ENCODE measurements around the gene NRIP1.

NRIP1 gene

GRCh38 chr21:15006594-15007230 is 58.1 kb downstream of the NRIP1 start:
- DNase-seq (ENCODE audit: low read depth): no peak

GRCh38 chr21:15005391-15005790 is 59.4 kb downstream of the NRIP1 start:
- no peak for DNase-seq (ENCODE audit: low read depth)

- DNase-seq (ENCODE audit: low read depth): no peak
Observed at GRCh38 chr21:15004721-15005370, 60.0 kb downstream of the NRIP1 start.

GRCh38 chr21:15003463-15004135 is 61.2 kb downstream of the NRIP1 start:
- DNase-seq (ENCODE audit: low read depth): no peak

GRCh38 chr21:15001857-15002606 is 62.8 kb downstream of the NRIP1 start:
- no peak for DNase-seq (ENCODE audit: low read depth)

GRCh38 chr21:15001113-15001512 is 63.7 kb downstream of the NRIP1 start:
- DNase-seq (ENCODE audit: low read depth): no peak

GRCh38 chr21:15000081-15000480 is 64.7 kb downstream of the NRIP1 start:
- DNase-seq (ENCODE audit: low read depth): peak; percentile 30

- no peak for DNase-seq (ENCODE audit: low read depth)
Observed at GRCh38 chr21:14998784-14999183, 66.0 kb downstream of the NRIP1 start.

- no peak for DNase-seq (ENCODE audit: low read depth)
Observed at GRCh38 chr21:14998336-14998735, 66.5 kb downstream of the NRIP1 start.

GRCh38 chr21:14995695-14996490 is 68.9 kb downstream of the NRIP1 start:
- DNase-seq (ENCODE audit: low read depth): no peak

GRCh38 chr21:14995226-14995625 is 69.6 kb downstream of the NRIP1 start:
- no peak for DNase-seq (ENCODE audit: low read depth)

GRCh38 chr21:14993115-14993514 is 71.7 kb downstream of the NRIP1 start:
- DNase-seq (ENCODE audit: low read depth): no peak

GRCh38 chr21:14991957-14992356 is 72.8 kb downstream of the NRIP1 start:
- DNase-seq (ENCODE audit: low read depth): no peak

GRCh38 chr21:14989359-14989758 is 75.4 kb downstream of the NRIP1 start:
- no peak for DNase-seq (ENCODE audit: low read depth)

- no peak for DNase-seq (ENCODE audit: low read depth)
Observed at GRCh38 chr21:14988760-14989159, 76.0 kb downstream of the NRIP1 start.

GRCh38 chr21:14987370-14988170 is 77.2 kb downstream of the NRIP1 start:
- DNase-seq (ENCODE audit: low read depth): no peak

- no peak for DNase-seq (ENCODE audit: low read depth)
Observed at GRCh38 chr21:14985306-14985705, 79.5 kb downstream of the NRIP1 start.

- DNase-seq (ENCODE audit: low read depth): no peak
Observed at GRCh38 chr21:14982336-14982735, 82.5 kb downstream of the NRIP1 start.

- DNase-seq (ENCODE audit: low read depth): no peak
Observed at GRCh38 chr21:14981246-14981645, 83.6 kb downstream of the NRIP1 start.

- DNase-seq (ENCODE audit: low read depth): no peak
Observed at GRCh38 chr21:14979264-14979663, 85.5 kb downstream of the NRIP1 start.

GRCh38 chr21:14977814-14978213 is 87.0 kb downstream of the NRIP1 start:
- no peak for DNase-seq (ENCODE audit: low read depth)

All from GM04503 (cell line).